Dedifferentiated amniotic fluid mesenchymal stem cell (primary cell): Measurements from ENCODE around the gene OR8D1.

ENCODE experiments used
- DNase-seq: peaks from one replicate; pipeline ENCODE4 v3.0.0-alpha.2; 2016; ENCODE audit errors: extremely low spot score

The OR8D1 gene

DNA sequence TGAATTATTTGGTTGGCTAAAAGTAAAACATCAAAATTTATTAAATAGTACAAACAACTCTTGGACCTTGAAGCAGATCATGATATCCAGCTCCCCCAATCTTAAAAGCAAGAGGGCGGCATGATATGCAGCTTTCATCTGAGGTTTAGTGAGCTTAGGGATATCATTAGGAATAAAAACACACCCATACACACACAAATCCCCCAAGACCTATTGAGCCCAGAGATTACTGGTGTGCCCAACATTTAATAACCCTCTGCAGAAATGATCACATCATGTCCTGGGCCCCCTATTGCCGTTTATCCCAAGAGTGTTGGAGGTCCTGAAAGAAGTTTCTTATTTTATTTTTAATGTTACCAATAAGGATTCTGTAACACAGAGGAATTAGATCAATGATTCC, at the start of gene OR8D1:
TSS of gene OR8D1 (minus strand) at position 101 of the 400 bp plus-strand sequence. CDS start 3,183 bp downstream, outside the sequence.
- DNase-seq: no peak

DNA sequence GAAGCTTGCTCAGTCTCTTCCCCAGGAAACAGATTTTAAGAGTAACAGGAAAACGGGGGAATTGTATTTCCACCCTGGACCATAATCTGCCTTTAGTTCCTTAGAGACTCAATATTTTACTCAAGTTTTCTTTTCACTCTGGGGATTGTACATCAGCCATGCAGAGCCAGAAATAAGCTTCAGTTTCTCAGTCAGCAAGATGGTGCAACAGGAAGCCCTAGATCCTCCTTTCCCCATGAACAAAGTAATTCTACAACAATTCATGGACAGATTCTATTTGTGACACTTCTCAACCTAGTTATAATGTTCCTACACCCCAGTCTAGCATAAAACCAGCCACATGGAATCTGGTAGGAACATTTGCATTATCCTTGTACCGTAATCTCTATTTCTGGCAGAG, 45.8 kb upstream of the OR8D1 start:
- no peak for DNase-seq

DNA sequence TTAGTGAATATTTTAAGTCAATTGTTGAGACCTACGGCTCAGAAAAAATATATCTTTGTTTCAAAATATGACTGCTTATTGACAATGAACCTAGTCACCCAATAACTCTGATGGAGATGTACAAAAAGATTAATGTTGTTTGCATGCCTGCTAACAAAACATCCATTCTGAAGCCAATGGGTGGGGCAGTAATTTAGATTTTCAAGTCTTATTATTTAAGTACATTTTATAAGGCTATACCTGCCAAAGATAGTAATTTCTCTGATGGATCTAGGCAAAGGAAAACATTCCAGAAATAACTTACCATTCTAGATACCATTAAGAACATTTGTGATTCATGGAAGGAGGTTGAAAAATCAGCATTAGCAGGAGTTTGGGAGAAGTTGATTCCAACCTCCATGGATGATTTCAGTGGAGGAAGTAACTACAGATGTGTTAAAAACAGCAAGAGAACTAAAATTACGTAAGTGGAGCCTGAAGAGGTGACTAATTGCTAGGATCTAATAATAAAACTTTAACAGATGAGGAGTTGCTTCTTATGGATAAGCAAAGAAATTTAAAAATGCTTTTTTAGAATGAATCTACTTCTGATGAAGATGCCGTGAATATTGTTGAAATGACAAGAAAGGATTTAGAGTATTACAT, 32.7 kb upstream of the OR8D1 start:
- no peak for DNase-seq

DNA sequence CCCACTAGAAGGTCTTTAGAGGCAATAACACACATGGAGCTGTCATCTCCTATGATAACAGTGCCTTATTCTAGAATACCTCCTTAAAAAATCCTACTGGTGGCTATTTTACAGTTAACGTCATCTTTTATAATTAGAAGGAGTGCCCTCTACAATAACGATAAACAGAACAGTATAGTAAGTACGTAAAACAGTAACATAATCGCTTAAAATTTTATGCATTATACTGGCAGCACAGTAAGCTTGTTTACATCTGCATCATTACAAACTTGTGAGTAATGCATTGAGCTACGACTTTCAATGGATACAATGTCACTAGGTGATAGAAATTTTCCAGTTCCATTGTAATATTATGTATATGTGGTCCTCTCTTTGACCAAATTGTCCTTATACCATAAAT, 30.6 kb upstream of the OR8D1 start:
- DNase-seq: no peak

DNA sequence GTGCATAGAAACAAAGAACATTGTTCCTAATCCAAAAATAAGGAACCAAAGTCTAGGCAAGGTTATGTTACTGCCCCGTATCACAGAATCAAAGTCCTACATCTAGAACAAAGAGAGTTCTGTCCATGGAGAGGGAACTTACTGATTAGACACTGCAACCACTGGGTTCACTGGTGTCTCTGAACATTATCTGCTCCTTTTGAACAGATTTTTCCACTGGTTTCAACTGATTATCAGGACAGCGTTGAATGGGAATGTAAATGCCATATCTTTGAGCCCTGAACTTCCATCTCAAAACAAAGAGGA, 26.3 kb upstream of the OR8D1 start:
- no peak for DNase-seq

DNA sequence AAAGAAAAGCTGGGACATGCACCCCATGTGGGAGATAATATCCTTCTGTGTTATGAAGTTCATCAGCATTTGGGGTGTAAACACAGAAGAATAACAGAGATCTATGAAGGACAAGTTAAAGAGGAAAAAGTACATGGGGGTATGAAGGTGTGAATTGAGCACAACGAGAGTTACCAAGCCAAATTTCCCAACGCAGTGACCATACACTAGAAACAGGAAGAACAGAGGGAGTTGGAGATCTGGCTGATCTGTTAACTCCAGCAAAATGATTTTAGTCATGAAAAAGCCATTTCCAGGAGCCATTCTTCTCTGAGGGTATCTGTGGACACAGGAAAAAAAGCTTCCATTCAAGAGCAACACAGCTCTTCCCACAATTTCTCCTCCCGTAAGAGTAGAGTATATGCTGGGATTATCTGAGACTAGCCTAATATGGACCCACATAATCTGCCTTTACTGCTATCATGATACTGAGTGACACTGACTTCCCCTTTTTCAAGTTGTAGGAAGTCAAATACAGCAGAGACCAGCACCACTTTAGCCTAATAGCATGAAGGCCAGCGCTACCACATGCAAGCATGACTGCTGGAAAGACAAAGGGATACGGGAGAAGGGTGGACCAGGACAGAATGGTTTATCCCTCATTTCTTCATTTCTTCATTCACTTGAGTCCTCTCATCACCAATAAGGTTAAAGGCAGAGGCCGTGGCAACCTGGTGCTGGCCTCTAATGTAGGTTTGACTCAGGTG, 25.8 kb upstream of the OR8D1 start:
- DNase-seq: no peak

DNA sequence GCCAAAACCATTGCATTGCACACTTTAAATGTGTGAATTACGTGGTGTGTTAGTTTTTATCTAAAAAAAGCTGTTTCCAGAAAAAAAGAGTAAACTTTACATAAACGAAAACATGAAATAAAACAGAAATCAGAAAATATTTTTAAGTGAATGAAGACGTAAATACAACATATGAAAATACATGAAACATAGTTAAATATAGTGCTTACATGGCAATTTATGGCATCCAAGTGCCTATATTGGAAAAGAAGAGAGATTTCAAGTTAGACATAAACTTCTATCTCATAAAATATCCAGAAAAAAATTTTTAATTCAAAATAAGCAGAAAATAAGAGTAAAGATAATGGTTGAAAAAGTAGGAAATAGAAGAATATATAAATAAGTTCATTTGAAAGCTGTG, 18.1 kb upstream of the OR8D1 start:
- no peak for DNase-seq

DNA sequence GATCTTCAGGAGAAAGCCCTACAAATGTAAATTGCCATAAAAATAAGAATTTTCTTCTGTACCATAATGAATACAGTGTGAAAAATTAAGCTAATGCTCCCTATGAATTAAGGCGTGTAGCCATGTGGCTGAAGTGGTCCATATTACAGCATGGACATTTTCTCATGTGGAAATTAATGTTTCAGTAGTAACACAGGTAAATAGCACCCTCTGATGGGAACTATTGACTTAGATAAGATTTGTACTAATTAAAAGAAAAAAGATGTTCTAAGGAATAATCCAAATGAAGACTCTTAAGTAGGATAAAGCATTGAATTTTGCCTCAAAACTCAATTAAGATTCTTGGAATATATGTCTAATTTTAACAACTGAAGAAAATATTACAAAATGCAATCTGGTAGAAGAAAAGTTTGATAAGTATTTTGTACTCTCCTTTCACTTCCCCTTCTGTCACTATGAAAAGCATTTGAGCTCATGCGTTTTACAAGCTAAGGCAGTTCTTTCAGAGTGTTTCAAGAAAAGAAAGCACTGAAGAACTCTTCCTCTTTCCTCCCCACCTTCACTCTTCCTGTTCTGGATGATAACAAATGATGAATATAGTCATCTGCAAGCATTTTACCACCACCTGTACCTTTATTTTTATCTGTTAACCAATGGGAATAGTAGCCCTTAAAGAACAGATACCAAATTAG, 16.2 kb upstream of the OR8D1 start:
- no peak for DNase-seq

DNA sequence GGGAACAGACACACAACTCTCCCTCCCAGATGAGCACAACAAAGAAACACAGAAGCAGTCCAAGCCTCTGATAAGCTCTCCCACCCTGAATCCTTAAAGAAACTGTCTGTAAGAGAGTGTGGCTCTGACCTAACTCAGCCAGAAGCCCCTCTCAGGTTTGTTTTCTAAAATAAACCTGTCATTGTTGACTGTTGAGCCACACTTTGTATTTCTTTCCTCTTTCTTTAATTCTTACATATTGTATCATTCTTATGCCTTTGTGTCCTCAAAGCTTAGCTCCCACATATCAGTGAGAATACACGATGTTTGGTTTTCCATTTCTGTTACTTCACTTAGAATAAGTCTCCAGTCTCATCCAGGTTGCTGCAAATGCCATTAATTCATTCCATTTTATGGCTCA, 14.0 kb upstream of the OR8D1 start:
- DNase-seq: no peak

DNA sequence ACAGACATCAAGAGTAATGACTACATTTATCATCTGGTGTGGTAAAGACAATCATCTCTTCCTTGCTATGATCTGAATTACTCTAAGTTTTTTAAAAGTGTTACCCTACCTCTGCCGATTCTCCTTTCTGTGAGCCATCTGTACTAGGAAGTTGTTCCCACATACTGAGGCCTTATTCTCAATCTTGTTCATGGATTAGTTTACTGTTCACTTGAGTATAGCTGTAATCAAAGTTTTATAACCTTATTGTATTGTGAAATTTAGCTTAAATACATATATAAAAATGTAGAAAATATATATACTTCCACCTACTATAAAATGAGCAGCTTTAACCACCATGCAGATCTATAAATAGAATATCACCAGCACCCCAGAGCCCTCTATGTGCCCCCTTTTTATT, 8.6 kb upstream of the OR8D1 start:
- no peak for DNase-seq

DNA sequence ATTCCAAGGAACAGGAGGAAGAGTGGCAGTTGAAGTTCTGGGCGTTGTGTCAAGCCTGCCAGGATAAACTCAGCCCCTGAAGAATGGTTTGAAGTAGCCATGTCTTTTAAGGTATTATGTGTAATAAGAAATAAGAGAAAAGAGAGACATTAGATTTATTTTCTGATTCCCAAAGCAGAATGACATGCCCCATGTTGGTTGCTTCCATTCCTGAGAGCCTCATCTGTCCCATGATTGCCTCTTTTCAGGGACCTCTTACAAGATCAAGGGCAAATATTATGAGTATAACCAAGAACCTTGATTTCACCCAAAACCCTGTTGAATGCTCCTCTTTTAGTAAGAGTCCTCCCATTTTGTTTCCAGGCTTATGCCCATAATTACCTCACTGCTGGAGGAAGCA, 6.3 kb upstream of the OR8D1 start, which contains the start of gene OR8D2:
TSS of gene OR8D2 (minus strand) at position 101 of the 400 bp plus-strand sequence. CDS start at position 101, 0 bp downstream.
- no peak for DNase-seq

DNA sequence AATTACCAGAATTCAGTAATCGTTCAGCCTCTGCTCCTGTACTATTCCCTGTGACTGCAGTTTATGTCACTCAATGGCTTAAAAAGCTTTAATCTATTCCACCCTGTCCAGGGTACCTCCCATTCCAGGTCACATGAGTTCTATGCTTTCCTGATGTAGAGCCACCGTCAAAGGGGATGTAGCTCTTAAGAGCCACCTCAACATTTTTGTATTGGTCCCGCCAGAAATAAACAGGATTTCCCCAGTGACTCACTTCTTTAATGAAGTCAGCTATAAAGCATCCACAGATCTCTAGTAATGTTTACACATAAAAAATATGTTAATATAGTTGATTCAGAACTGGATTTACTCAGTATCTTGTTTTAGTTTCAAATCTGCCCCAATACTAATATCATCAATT, 1.3 kb upstream of the OR8D1 start:
- DNase-seq: no peak

DNA sequence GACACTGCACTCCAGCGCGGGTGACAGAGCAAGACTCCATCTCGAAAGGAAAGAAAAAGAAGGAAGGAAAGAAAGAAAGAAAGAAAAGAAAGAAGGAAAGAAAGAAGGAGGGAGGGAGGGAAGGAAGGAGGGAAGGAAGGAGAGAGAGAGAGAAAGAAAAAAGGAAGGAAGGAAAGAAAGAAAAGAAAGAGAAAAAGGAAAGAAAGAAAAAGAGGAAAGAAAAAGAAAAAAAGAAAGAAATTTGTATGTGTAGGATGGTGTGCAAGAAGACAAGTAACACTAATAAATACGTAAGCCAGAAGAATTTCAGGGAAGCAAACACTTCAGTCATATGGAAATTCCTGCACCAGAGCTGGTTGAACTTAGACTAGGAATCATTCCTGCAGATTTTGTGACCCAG, 618 bp downstream of the OR8D1 start:
- DNase-seq: no peak

DNA sequence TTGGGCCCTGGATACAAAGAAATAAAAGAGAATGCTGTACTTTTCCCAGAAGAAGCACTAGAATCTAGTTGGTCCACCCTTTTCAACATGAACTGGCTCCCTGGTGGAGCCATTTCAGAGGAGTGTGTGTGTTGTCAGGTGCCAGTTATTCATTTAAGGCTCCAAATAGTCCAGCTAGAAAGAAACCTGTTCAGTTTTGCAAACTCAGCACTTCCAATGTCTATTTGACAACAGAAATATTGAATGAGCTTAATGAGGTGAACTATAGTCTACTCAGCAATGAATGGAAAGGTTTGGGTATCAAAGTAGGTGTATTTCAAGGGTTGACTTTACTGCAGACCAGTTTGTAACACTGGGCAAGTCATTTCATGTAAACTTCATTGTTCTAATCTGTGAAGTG, 2.1 kb downstream of the OR8D1 start:
- DNase-seq: no peak

DNA sequence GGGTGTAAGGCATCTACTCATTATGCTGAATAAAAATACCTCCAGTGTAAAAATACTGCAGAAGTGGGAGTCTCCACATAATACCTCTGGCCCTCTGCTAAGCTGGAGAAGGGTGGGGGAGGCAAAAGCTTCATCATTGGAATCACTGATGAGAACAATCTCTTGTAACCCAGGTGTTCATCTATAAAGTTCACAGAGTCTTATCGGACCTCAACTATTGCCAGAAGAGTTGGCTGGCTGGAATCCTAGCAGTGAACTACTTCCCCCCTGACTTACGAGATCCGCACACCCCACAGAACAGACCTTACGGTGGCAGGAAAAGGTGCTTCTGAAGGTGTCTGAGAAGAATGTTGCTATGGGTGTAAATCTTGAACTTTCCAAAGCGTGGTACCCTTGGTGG, 2.5 kb downstream of the OR8D1 start:
- DNase-seq: no peak

DNA sequence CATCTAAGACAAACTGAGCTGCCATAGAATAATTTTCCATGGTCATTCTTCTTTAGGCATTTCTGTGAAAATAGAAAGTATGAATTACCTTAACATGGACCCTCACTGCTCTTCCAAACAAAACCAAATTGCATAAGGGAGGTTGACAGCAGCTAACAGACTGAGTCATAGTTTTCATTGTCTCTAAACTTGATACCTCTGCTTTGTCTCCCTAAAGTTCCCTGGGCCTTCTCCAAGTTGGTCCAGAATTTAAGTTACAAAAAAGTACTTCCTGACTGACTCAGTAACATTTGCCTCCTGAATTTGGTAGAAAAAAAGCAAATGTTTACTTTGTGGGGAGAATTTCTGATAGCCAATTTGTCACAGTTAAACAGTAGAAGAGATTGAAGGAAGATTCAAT, 3.0 kb downstream of the OR8D1 start:
- DNase-seq: no peak

DNA sequence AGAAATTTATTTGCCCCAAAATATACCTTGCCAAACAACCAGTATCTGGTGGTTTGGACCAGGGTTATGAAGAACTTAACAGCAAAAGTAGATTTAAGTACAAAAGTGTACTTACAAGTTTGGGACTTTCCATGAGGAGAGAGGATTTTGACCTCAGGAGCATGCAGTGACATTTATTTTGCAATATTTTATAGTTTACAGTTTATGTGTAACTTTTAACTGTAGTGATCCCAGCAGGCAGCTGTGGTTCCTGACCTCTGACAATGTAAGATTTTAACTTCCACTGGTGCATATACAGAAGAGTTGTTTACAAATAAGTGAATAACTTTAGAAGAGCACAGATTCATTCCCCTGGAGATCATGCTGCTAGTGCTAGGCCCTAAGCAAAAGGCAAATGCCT, 6.7 kb downstream of the OR8D1 start:
- no peak for DNase-seq

DNA sequence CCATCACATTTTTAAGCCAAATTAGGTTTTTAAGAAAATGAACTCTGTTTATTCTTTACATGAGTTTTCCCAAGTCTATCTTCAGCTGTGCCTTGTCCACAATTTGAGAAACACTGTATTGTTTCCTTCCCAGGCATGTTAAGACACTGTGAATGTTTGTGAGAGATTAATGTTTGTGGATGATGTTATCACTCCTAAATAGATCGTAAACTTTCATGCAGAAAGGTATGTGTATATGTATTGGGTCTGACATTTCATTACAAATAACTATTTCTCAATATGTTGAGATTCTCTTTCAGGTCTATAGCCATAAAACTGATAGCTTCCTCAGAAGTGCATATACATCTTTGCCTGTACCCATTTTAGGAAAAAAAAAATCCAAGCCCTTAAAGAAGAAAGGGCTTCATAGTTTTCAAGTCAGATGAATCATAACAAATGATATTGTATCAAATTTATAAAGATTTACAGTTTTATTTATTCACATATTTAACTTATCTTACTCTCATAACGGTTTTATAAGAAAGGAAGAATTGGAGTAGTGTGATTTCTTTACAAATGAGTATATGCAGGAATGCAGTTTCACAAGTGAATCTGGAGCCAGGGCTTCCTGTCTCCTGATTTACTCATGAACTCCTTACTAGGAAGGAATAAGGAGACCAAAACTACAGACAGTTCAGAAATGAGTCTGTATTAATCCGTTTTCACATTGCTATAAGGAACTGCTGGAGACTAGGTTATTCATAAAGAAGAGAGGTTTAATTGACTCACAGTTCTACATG, 11.2 kb downstream of the OR8D1 start:
- DNase-seq: no peak

DNA sequence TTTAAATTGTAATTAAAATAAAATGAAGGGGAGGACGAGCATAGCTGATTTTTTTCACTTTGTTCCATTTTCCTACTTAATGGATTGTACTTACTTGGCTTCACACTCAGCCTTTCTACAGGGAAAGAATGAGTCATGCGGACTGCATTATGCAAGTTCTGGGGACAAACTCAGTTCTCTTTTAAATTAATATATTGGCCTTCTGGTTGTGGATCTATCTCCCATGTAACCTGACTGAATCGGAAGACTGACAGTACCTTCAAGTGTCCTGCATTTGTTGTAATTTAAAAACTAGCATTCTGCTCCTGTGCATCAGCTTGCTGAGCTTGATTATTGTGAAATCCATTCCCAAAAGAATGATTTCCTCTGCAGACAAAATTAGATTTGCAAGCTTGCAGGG, 12.2 kb downstream of the OR8D1 start:
- no peak for DNase-seq

DNA sequence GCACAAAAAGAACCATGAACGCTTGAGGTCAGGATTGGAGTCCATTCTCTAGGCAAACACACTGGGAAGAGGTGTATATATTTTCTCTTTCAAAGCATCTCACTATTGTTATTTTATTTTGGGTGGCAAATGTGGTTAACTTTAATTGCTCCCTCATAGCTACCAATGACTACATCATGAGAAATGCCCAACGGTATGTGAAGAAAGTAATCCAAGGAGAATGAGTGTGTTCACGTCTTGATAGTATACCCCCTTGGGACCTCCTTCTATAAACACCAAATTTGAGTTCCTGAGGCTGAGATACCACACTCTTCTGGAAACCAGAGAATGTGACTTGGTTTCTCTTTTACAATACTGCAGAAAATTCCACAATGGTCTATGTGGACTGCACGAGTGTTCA, 15.8 kb downstream of the OR8D1 start:
- no peak for DNase-seq

DNA sequence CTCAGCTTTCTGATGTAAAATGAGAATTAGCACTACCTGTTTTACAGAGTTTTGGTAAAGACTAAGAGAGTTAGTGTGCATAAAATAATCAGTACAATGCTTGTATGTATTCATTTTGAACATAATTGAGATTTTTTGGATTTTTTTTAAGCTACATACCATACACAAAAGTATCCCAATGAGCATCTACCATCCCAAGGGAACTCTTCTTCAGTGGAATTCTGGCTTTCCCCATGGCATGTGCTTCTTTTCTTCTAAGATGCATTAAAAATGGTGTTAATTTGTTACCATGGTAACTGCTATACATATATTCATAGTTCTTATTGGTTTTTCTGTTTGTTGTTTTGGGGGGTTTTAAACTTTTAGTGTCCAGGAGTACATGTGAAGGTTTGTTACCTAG, 17.7 kb downstream of the OR8D1 start:
- DNase-seq: no peak

DNA sequence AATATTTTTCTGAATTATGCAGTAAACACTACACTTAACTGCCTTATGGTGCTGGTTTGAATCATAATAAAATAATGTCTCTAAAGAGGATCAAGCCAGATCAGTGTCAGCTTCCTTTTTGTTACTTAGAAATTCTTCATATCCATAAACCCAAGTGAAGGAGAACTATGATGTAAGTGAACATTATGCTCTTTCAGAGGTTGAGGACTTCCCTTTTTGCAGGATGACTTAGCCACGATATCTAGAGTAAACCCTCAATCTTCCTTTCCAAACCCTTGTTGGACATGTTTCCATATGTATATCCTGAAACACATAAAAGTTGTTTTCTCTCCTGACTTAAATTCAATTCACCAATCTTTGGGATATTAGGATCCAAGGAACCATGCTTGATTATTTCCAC, 19.1 kb downstream of the OR8D1 start:
- DNase-seq: no peak
